KG1 (cell line): ENCODE data around the gene PLCH2.
"Not testable (repeated sequence)": the region's sequence is repeated elsewhere in the genome, so short reads cannot be mapped to it uniquely, and the experiment has no call there.

Source experiments
- DNase-seq: peaks from one replicate; lab custom pipeline; 2025; lab: John Stamatoyannopoulos, UW

The PLCH2 gene

GRCh38 chr1:2440346-2440745 lies 35.7 kb upstream of the PLCH2 start:
- not testable (repeated sequence) for DNase-seq

DNA sequence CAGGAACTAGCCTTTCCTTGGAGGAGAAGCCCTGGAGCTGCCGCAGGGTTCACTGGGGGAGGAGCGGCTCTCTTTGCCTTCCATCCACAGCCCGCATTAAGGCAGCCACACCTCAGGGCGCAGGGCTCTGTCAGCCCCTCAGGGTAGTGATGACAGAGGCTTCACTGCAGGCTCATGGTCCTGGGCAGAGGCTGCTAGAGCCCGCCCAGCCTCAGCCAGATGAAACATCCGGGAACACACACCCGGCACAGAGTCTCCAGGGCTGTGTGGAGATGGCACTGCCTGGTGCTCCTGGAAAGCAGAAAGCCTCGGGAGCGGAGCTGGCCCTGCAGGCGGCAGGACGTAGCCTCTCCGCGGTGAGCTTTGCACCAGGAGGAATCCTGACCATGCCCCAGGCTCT lies 34.3 kb upstream of the PLCH2 start:
- no peak for DNase-seq

GRCh38 chr1:2442661-2443060 lies 33.4 kb upstream of the PLCH2 start:
- DNase-seq, result no peak

DNA sequence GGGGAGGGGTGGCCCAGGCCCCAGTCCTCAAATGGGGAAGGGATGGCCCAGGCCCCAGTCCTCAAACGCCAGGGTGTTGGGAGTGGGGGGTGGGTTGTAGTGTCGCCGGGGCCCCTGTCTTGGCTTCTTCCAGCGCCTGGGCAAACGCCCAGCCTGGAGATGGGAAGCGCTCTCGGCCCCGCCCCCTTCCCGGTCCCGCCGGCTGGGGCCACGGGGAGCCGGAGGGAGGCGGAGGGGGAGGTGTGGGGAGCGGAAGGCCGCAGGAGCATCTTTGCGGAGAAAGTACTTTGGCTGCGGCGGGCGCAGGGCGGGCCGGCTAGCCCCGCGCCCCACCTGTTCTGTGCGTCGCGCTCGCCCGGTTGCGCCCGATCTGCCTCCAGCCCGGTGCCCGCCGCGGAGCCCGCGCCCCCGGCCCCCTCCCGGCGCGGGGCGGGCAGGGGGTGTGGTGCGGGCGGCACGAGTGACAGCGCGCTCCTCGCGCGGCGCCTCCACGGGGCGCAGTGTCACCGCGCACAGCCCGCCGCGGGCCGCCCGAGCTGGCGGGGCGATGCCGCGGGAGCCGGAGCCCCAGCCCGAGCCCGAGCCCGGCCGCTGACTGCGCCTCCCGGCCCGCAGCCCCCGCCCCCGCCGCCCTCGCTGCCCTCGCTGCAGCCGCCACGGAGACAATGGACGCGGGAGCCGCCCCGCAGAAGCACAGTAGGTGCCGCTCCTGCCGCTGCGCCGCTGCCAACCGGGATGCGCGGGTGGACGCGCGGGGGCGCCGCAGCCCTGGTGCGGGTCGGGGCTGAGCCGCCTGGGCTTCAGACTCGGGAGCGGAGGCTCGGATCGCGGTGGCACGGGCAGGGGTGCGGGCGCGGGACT lies 32.6 kb upstream of the PLCH2 start:
- DNase-seq, result no peak

GRCh38 chr1:2444138-2444591 lies 31.9 kb upstream of the PLCH2 start:
- no peak for DNase-seq

DNA sequence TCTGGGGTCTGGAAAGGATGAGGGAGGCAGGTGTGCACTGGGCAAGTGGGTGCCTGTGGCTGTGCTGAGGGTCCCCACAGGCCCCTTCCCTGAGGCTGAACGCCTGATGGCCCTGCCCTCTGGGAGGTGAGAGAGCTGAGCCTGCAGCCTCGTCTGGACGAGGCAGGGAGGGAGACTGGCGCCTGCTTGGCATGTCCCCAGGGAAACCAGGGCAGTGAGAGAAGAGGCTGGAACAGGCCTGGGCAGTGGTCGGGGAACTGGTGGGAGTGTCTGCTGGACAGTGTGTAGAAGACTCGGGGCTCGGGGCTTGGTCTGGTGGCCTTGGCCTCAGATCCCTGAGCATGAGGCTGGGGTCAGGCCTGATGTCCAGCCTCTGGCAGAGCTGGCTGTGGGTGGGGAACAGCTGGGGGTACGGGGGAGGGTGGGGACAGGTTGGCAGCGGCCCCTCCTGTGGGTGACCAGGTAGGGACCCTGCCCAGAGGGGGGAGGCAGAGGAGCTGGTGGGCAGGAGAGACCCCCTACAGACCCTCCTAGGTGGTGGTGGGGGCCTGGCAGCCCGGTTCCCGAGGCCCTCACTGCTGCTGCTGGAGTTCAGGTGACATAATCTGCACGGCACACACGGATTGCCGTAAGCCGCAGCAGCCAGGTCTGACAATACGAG lies 30.8 kb upstream of the PLCH2 start:
- no peak for DNase-seq

GRCh38 chr1:2445823-2446215 lies 30.3 kb upstream of the PLCH2 start:
- no peak for DNase-seq

DNA sequence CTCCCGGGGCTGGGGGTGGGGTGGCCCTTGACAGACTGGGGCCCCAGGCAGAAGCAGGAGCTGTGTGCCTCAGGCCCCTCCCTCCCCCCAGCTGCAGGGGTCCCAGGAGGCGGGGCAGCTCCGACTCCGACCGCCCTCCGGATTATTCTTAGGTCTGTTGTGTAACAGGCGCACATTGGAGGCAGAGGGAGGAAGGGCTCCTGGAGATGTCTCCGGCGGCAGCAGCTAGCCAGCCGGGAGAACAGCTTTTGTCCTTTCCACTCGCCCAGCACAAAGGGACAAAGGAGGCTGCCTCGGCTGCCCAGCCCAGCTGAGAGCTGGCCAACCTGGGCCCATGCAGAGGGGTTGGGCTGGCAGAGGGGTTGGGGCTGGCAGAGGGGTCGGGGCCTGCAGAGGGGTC lies 29.7 kb upstream of the PLCH2 start:
- no peak for DNase-seq

- no peak for DNase-seq
Observed at GRCh38 chr1:2446861-2447260, 29.2 kb upstream of the PLCH2 start.

DNA sequence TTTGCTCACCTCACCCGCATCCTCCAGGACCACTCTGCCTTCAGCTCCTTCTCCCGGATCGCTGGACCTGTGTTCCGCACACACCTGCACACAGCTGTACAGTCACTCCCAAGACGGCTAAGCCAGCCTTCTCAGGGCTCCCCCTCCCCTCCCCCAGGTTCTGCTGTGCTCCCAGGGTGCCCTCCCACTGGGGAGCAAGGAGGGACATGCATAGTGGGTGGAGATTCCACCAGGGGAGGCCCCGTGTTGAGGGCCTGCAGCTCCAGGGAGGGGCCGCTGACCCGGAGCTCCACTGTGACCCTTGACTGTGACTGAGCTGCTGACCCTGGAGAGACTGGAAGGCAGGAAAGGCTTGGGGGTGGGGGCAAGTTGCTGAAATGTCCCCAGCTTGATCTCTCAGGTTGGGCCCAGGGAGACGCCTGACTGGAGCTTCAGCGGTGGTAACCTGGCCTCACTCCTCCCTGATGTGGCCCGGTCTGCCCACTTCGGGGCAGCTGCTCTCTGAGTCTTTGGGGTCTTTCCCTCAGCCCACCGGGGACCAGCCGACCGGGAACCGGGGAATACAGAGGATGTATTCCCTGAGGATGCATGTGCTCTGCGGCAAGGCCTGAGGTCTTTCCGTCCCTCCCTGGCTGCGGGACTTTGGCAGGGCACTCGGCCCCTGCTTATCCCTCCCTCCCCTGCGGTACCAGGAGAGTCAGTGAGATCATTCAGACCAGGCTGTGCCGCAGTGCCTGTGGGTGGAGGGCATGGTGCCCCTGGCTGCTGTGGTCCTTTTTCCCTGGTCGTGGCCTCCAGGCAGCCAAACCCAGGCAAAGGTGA lies 28.6 kb upstream of the PLCH2 start:
- no peak for DNase-seq

DNA sequence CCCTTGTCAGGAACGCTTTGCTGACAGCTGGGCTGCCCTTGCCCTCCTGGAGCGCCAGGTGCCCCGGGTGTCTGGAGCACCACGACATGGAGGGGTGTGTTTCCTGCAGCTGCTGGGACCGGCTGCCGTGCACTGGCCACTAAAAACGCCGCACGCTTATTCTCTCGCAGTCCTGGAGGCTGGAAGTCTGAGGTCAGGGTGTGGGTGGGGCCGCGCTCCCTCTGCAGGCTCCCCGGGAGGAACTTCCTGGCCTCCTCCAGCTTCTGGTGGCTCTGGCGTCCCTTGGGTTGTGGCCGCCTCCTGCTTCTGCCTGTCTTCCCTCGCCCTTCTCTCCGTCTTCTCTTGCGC lies 28.0 kb upstream of the PLCH2 start:
- no peak for DNase-seq

DNA sequence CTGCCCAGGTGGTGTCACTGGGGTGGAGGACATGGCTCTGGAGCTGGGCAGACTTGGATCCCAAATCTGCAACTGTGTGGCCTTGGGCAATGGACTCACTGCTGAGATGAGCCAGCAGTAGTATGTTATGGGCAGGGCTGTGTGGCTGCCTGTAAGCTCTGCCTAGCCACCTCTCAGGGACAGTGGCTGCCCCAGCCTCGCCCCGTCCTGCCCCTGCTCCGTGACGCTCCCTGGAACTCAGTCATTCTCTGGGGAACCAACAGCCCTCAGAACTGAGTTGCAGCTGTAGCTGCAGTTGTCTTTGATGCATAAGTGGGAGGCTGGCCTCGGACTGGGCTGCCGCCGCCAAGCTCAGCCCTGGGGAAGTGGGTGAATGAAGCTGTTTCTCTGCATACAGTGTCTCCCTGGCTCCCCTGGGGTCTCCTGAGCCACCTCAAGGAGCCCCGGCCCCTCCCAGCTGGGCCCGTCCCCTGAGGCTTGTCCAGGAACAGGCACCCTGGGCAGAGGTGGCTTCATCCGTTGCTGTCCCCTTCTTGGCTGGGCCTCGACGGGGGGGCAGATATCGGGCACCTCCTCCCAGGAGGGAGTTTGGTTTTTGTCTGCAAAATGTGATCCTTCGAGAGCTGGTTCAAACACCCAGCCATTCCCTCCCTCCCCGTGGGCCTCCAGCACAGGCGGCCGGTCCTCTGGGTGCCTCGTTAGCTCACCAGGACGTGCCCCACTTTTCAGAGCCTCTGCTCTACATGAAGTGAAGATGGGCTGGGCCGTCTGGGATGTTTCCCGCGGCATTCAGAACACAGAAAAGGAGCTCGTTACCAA lies 26.2 kb upstream of the PLCH2 start:
- DNase-seq, result no peak

GRCh38 chr1:2451741-2452140 lies 24.3 kb upstream of the PLCH2 start:
- DNase-seq, result no peak

GRCh38 chr1:2452201-2452931 lies 23.7 kb upstream of the PLCH2 start:
- DNase-seq, result no peak

DNA sequence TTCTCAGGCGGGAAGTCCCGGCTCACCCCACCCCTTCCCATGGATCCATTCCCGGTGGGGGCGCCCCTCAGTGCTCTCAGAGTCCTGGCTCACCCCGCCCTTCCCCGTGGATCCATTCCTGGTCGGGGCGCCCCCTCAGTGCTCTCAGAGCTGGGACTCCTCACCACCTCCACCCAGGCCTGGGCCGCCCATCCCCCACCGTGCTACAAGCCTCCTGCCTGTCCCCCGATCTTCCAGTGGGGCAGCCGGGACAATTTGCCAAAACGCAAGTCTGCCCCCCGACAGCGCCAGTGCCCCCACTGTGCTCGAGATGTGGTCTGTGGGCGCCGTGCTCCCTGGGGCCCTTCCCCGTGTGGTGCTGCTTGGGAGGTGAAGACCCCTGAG lies 23.2 kb upstream of the PLCH2 start:
- no peak for DNase-seq

DNA sequence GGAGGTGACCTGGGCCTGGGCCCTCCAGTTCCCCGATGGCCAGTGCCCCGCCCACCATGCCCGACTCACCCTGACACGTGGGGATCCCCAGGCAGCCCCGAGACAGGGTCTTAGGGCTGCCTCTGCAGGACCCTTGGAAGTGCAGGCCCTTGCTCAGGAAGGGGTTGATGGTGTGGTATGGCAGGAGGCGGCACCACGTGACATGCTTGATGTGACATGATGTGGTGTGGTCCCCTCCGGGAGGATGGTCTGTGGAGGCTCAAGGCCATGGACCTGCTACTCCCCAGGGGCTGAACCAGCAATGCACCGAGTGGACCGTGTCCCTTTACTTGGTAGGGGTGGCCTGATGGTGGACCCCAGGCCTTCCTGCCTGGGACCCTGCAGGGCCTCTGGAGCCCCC lies 21.9 kb upstream of the PLCH2 start:
- no peak for DNase-seq

GRCh38 chr1:2455757-2456156 lies 20.3 kb upstream of the PLCH2 start:
- no peak for DNase-seq

DNA sequence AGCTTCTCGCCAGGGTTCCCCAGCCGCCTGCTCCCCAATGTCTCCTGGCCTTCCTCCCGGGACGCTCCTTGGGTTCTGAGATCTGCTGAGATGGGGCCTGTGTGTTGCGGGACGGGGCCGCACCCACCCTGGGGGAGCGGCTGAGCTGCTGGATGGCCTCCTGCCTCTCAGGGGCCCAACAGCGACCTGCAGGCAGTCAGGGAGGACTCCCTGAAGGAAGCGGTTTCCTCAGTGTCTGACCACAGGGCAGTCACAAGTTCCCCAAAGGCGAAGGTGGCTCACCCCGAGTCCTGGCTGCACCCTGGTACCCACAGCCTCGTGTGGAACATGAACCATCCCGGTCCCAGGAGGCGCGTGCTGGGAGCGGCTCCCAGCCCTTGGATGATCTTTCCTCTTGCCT lies 18.6 kb upstream of the PLCH2 start:
- no peak for DNase-seq

DNA sequence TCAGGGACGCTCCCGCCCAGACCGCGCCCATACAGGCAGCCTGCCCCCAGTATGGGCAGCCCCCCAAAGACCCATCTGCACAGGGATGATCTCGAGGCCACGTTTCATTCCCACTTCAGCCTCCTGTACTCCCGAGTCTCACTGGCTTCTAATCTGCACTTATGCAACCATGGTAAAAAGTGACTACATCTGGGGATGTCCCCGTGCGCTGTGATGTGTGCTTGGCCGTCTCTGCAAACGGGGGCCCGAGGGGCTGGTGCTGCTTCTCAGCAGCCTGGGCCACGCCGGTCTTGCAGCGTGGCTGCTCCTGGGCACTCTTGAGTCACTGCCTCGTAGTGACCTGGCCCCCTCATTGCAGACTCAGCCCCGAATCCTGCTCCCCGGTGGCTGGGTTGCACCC lies 17.4 kb upstream of the PLCH2 start:
- DNase-seq, result no peak

- DNase-seq, result not testable (repeated sequence)
Observed at GRCh38 chr1:2459102-2459753, 16.9 kb upstream of the PLCH2 start.

DNA sequence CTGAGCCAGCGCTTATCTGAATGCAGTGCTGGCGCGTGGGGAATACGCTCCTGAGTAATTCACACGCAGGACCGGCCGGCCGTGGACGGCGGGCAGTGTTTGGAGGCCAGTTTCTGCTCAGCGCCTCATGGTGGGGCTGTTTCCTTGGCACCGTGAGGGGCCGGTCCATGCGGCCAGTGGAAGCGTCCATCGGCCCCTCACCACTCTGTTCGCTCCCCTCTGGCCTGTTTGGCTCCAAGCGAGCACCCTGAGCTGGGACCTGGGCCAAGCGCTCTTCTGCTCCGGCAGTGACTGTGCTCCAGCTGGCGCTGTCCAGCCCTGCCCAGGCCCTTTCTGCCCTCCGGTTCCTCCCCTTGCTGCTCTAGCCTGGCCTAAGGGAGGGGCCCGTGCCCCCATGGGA lies 16.3 kb upstream of the PLCH2 start:
- no peak for DNase-seq
